H9 (cell line): ENCODE results near the gene ELOVL3. TPM values are rescaled to one million over a fixed set of nuclear protein-coding genes. Genes with fewer than 3 reads are reported as not detected.

Experiments used
- DNase-seq: peaks from one replicate; pipeline ENCODE4 v3.0.0-alpha.2; 2017
- H2AFZ ChIP-seq: one replicate; pipeline ENCODE4 v1.6.1; 2013; ENCODE audit warnings: mild to moderate bottlenecking, low read length, control low read depth, moderate library complexity
- H2AK5ac ChIP-seq: 2 replicates; pipeline ENCODE4 v1.6.1; 2013; ENCODE audit warnings: low read length, control low read depth, mixed read lengths; ENCODE audit not compliant: insufficient read length
- H2BK120ac ChIP-seq: one replicate; pipeline ENCODE4 v1.6.1; 2013; ENCODE audit warnings: low read depth, mild to moderate bottlenecking, low read length, control low read depth, inconsistent platforms; ENCODE audit not compliant: poor library complexity, severe bottlenecking
- H2BK12ac ChIP-seq: 2 replicates; pipeline ENCODE4 v1.6.1; 2013; ENCODE audit warnings: low read length, control low read depth, mixed read lengths, low read depth; ENCODE audit not compliant: insufficient read length
- H2BK15ac ChIP-seq: 2 replicates; pipeline ENCODE4 v1.6.1; 2013; ENCODE audit warnings: low read depth, low read length, control low read depth
- H2BK20ac ChIP-seq: one replicate; pipeline ENCODE4 v1.6.1; 2013; ENCODE audit warnings: low read depth, mild to moderate bottlenecking, low read length, control low read depth, inconsistent platforms; ENCODE audit not compliant: poor library complexity, severe bottlenecking
- H2BK5ac ChIP-seq: 2 replicates; pipeline ENCODE4 v1.6.1; 2013; ENCODE audit warnings: low read length, control low read depth, mixed read lengths; ENCODE audit not compliant: insufficient read length
- H3K14ac ChIP-seq: 2 replicates; pipeline ENCODE4 v1.6.1; 2013; ENCODE audit warnings: low read length, control low read depth; ENCODE audit not compliant: insufficient read depth
- H3K18ac ChIP-seq: 2 replicates; pipeline ENCODE4 v1.6.1; 2013; ENCODE audit warnings: low read depth, mild to moderate bottlenecking, mixed read lengths, low read length, control low read depth; ENCODE audit not compliant: insufficient read length
- H3K23ac ChIP-seq: 2 replicates; pipeline ENCODE4 v1.6.1; 2013; ENCODE audit warnings: low read length, control low read depth, mixed read lengths, low read depth; ENCODE audit not compliant: insufficient read length
- H3K23me2 ChIP-seq: 2 replicates; pipeline ENCODE4 v1.6.1; 2013; ENCODE audit warnings: low read depth, mild to moderate bottlenecking, mixed read lengths, low read length, control low read depth; ENCODE audit not compliant: insufficient read length, poor library complexity, severe bottlenecking
- H3K27ac ChIP-seq: 2 replicates; pipeline ENCODE4 v1.5.1; 2013; ENCODE audit warnings: low read length, control low read depth, mixed read lengths, low read depth; ENCODE audit not compliant: insufficient read length
- H3K27me3 ChIP-seq: 2 replicates; pipeline ENCODE4 v1.6.1; 2013; ENCODE audit warnings: low read length, control low read depth, inconsistent platforms; ENCODE audit not compliant: insufficient read depth
- H3K4ac ChIP-seq: 2 replicates; pipeline ENCODE4 v1.6.1; 2013; ENCODE audit warnings: low read depth, mild to moderate bottlenecking, control low read depth, inconsistent platforms, low read length, moderate library complexity
- H3K4me1 ChIP-seq: 2 replicates; pipeline ENCODE4 v1.6.1; 2013; ENCODE audit warnings: low read length, control low read depth, inconsistent platforms; ENCODE audit not compliant: insufficient read depth
- H3K4me2 ChIP-seq: 2 replicates; pipeline ENCODE4 v1.6.1; 2013; ENCODE audit warnings: low read length, control low read depth, mixed read lengths; ENCODE audit not compliant: insufficient read length, insufficient read depth
- H3K56ac ChIP-seq: 2 replicates; pipeline ENCODE4 v1.6.1; 2013; ENCODE audit warnings: low read depth, mild to moderate bottlenecking, mixed read lengths, low read length, control low read depth; ENCODE audit not compliant: insufficient read length
- H3K79me1 ChIP-seq: 2 replicates; pipeline ENCODE4 v1.6.1; 2013; ENCODE audit warnings: low read depth, mild to moderate bottlenecking, moderate library complexity, low read length, control low read depth, inconsistent platforms; ENCODE audit not compliant: insufficient read depth, poor library complexity, severe bottlenecking
- H3K79me2 ChIP-seq: 2 replicates; pipeline ENCODE4 v1.6.1; 2013; ENCODE audit warnings: low read length, control low read depth, inconsistent platforms; ENCODE audit not compliant: insufficient read depth
- H3K9ac ChIP-seq: 2 replicates; pipeline ENCODE4 v1.6.1; 2013; ENCODE audit warnings: low read length, control low read depth, mixed read lengths; ENCODE audit not compliant: insufficient read length; ENCODE audit errors: extremely low read depth
- H3K9me3 ChIP-seq: one replicate; pipeline ENCODE4 v1.6.1; 2013; ENCODE audit warnings: low read depth, low read length, inconsistent platforms; ENCODE audit not compliant: control insufficient read depth
- H3T11ph ChIP-seq: one replicate; pipeline ENCODE4 v1.6.1; 2013; ENCODE audit warnings: mild to moderate bottlenecking, low read length, control low read depth, inconsistent platforms
- H4K20me1 ChIP-seq: one replicate; pipeline ENCODE4 v1.6.1; 2013; ENCODE audit not compliant: control insufficient read depth, insufficient read length, insufficient read depth
- H4K5ac ChIP-seq: 2 replicates; pipeline ENCODE4 v1.6.1; 2013; ENCODE audit warnings: low read depth, mild to moderate bottlenecking, mixed read lengths, low read length, control low read depth; ENCODE audit not compliant: insufficient read length
- H4K8ac ChIP-seq: replicated peaks from 2 replicates; pipeline ENCODE4 v1.6.1; 2013; ENCODE audit warnings: low read length, control low read depth, mixed read lengths, low read depth; ENCODE audit not compliant: insufficient read length
- H4K91ac ChIP-seq: 2 replicates; pipeline ENCODE4 v1.6.1; 2013; ENCODE audit warnings: low read depth, mild to moderate bottlenecking, moderate library complexity, mixed read lengths, low read length, control low read depth; ENCODE audit not compliant: insufficient read length
- H3K27ac Mint-ChIP-seq, 3 experiments: 2 replicates in 2 of 3; 3 replicates in 1 of 3; pipeline ENCODE4 v1.8.0; 2020 to 2021; ENCODE audit warnings: mixed read lengths in 3 of 3, mild to moderate bottlenecking in 1 of 3, moderate library complexity in 1 of 3
- H3K27me3 Mint-ChIP-seq: 2 replicates; pipeline ENCODE4 v1.8.0; 2021; ENCODE audit warnings: low read depth, mild to moderate bottlenecking, moderate library complexity, mixed read lengths
- H3K36me3 Mint-ChIP-seq, 3 experiments: 2 replicates in 2 of 3; 3 replicates in 1 of 3; pipeline ENCODE4 v1.8.0; 2020 to 2021; ENCODE audit warnings: low read depth in 3 of 3, mixed read lengths in 3 of 3; ENCODE audit not compliant: insufficient read depth in 1 of 3
- H3K4me1 Mint-ChIP-seq, 2 experiments: 2 replicates each; pipeline ENCODE4 v1.8.0; 2020; ENCODE audit warnings: mixed read lengths in 2 of 2
- H3K4me3 Mint-ChIP-seq, 2 experiments: 2 replicates in 1 of 2; 3 replicates in 1 of 2; pipeline ENCODE4 v1.8.0; 2020 to 2021; ENCODE audit warnings: mild to moderate bottlenecking in 2 of 2, mixed read lengths in 2 of 2, moderate library complexity in 1 of 2
- H3K9me3 Mint-ChIP-seq, 2 experiments: 2 replicates in 1 of 2; 3 replicates in 1 of 2; pipeline ENCODE4 v1.8.0; 2020; ENCODE audit warnings: mild to moderate bottlenecking in 2 of 2, mixed read lengths in 2 of 2, moderate library complexity in 1 of 2
- total RNA-seq: library from RNA; stranded (reverse); gene quantifications from 2 replicates; pipeline ENCODE4 v1.2.1, GENCODE V29; 2021
- TF ChIP-seq, protein P1 (sequence below): fragments of 200-600 bp; sonication (generic); conservative IDR thresholded peaks from 3 replicates; pipeline ENCODE4 v1.8.0; 2021; ENCODE audit warnings: antibody characterized with exemption, mild to moderate bottlenecking

Gene ELOVL3
- total RNA-seq, 1 experiment from 2014 or later: not detected

DNA sequence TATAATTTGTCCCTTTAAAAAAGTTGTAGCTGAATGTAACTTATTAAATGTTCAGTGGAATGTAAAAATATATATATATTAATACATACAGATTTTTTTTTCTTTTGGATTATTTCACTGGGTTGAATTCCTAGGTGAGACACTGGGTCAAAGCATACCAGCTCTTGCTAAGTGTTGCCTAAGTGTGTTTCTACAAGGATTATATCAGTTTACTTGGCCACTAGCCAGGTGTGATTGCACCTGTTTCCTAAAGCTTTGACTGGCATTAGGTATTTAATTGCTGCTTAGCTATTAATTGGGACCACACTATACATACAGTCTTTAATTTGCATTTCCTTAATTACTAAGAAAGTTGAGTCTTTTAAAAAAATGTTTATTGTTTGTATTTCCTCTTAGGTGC is 5.5 kb upstream of the ELOVL3 start:
- Histone ChIP-seq H2AFZ (no peak overlapping the region), H2AK5ac (no peak overlapping the region), H3K23me2 (no peaks in the 10 kb centered on the region), H3K4ac (no peak overlapping the region), H3K27ac (no peak overlapping the region), H3K4me1 (no peaks in the 10 kb centered on the region), H3K79me1 (no peaks in the 10 kb centered on the region), H4K5ac (no peak overlapping the region), H3K23ac (no peak overlapping the region), H3K4me2 (no peak overlapping the region), H3K56ac (no peak overlapping the region), H3K18ac (no peak overlapping the region), H2BK12ac (no peak overlapping the region), H4K20me1 (no peaks in the 10 kb centered on the region), H3K9me3 (no peaks in the 10 kb centered on the region), H3K27me3 (no peaks in the 10 kb centered on the region; the same call in 1 of the 2 replicates), H3K14ac (no peak overlapping the region), H2BK15ac (no peak overlapping the region), H2BK120ac (no peak overlapping the region), H4K8ac (no peak overlapping the region), H3T11ph (no peak overlapping the region), H3K9ac (no peak overlapping the region), H2BK20ac (no peak overlapping the region), H4K91ac (no peak overlapping the region), H2BK5ac (no peak overlapping the region), H3K79me2 (no peaks in the 10 kb centered on the region)
- Mint-ChIP-seq H3K27me3 (peaks cover 53% of the 10 kb centered on the region), H3K4me1 (peaks cover 1 to 2% of the 10 kb centered on the region in 2 experiments), H3K4me3 (no peak overlapping the region), H3K9me3 (no peaks in the 10 kb centered on the region), H3K36me3 (no peaks in the 10 kb centered on the region), H3K27ac (no peak overlapping the region)
- no peak for DNase-seq
- TF ChIP-seq, protein P1, sequence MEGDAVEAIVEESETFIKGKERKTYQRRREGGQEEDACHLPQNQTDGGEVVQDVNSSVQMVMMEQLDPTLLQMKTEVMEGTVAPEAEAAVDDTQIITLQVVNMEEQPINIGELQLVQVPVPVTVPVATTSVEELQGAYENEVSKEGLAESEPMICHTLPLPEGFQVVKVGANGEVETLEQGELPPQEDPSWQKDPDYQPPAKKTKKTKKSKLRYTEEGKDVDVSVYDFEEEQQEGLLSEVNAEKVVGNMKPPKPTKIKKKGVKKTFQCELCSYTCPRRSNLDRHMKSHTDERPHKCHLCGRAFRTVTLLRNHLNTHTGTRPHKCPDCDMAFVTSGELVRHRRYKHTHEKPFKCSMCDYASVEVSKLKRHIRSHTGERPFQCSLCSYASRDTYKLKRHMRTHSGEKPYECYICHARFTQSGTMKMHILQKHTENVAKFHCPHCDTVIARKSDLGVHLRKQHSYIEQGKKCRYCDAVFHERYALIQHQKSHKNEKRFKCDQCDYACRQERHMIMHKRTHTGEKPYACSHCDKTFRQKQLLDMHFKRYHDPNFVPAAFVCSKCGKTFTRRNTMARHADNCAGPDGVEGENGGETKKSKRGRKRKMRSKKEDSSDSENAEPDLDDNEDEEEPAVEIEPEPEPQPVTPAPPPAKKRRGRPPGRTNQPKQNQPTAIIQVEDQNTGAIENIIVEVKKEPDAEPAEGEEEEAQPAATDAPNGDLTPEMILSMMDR: no peak
